ENCODE data around the gene SCYL1. TPM values are rescaled to one million over a fixed set of nuclear protein-coding genes. Genes with fewer than 3 reads are reported as not detected.

SCYL1 gene
- polyA plus RNA-seq, 3 donors from 2014 or later: 17.8 to 52.5 (median 23.3) TPM

- DNase-seq: no peak
- H3K4me1 Mint-ChIP-seq: peaks cover 15 to 16% of the 10 kb centered on the region in 2 donors
- no peak overlapping the region for H3K27ac Mint-ChIP-seq
- peaks cover 0 to 7% (median 3%) of the 10 kb centered on the region in 3 donors for H3K27me3 Mint-ChIP-seq (ENCODE audit: low read depth in 3 of 3)
- peaks cover 0 to 9% (median 4%) of the 10 kb centered on the region in 3 donors for H3K36me3 Mint-ChIP-seq
- no peaks in the 10 kb centered on the region for H3K9me3 Mint-ChIP-seq
- peak overlapping the region in 1 of 5 donors; percentile 14 for H3K4me3 Mint-ChIP-seq
These were observed 14.2 kb downstream of the SCYL1 start for GRCh38 chr11:65538915-65539743.

- H3K4me3 Mint-ChIP-seq: peak overlapping the region; percentile 81 to 88 (median 87)
- peak overlapping the region in 4 of 6 donors; percentile 64 to 88 (median 84) for H3K27ac Mint-ChIP-seq
- DNase-seq: no peak
- H3K4me1 Mint-ChIP-seq: peaks cover 12 to 15% of the 10 kb centered on the region in 2 donors
- no peaks in the 10 kb centered on the region for H3K9me3 Mint-ChIP-seq
- peaks cover 0 to 4% (median 0%) of the 10 kb centered on the region in 3 donors for H3K36me3 Mint-ChIP-seq
- peaks cover 0 to 3% (median 3%) of the 10 kb centered on the region in 3 donors for H3K27me3 Mint-ChIP-seq (ENCODE audit: low read depth in 3 of 3)
These were observed 14.9 kb downstream of the SCYL1 start for GRCh38 chr11:65539744-65540289.

- Mint-ChIP-seq H3K4me1 (peaks cover 13 to 18% of the 10 kb centered on the region in 2 donors), H3K27me3 (ENCODE audit: low read depth in 3 of 3) (peaks cover 0 to 3% (median 3%) of the 10 kb centered on the region in 3 donors), H3K27ac (peak overlapping the region; percentile 65 to 92 (median 85)), H3K9me3 (no peaks in the 10 kb centered on the region), H3K4me3 (peak overlapping the region; percentile 81 to 88 (median 87)), H3K36me3 (peaks cover 0 to 4% (median 0%) of the 10 kb centered on the region in 3 donors)
- peak; percentile 91 to 93 (median 93) for DNase-seq
These were observed 15.6 kb downstream of the SCYL1 start for GRCh38 chr11:65540290-65541092.

GRCh38 chr11:65541093-65541982 lies 16.5 kb downstream of the SCYL1 start:
- DNase-seq: no peak
- Mint-ChIP-seq H3K4me3 (peak overlapping the region; percentile 81 to 88 (median 87)), H3K4me1 (peaks cover 20 to 26% of the 10 kb centered on the region in 2 donors), H3K36me3 (peaks cover 0 to 4% (median 0%) of the 10 kb centered on the region in 3 donors), H3K27me3 (ENCODE audit: low read depth in 3 of 3) (peaks cover 0 to 5% (median 3%) of the 10 kb centered on the region in 3 donors), H3K27ac (peak overlapping the region; percentile 65 to 95 (median 85)), H3K9me3 (no peaks in the 10 kb centered on the region)

GRCh38 chr11:65542738-65543390 lies 18.0 kb downstream of the SCYL1 start:
- no peak for DNase-seq
- Mint-ChIP-seq H3K27ac (peak overlapping the region in 5 of 6 donors; percentile 5 to 79 (median 67)), H3K36me3 (peaks cover 0 to 4% (median 0%) of the 10 kb centered on the region in 3 donors), H3K9me3 (no peaks in the 10 kb centered on the region), H3K27me3 (ENCODE audit: low read depth in 3 of 3) (peaks cover 3 to 5% (median 3%) of the 10 kb centered on the region in 3 donors), H3K4me3 (no peak overlapping the region), H3K4me1 (peaks cover 25 to 36% of the 10 kb centered on the region in 2 donors)

- Mint-ChIP-seq H3K4me1 (peaks cover 35 to 42% of the 10 kb centered on the region in 2 donors), H3K9me3 (peaks cover 0 to 2% (median 0%) of the 10 kb centered on the region in 6 donors), H3K27ac (peak overlapping the region; percentile 85 to 96 (median 94)), H3K4me3 (peak overlapping the region; percentile 73 to 83 (median 76)), H3K27me3 (ENCODE audit: low read depth in 3 of 3) (peaks cover 0 to 5% (median 3%) of the 10 kb centered on the region in 3 donors), H3K36me3 (peaks cover 0 to 13% (median 4%) of the 10 kb centered on the region in 3 donors)
- DNase-seq: no peak
These were observed 21.0 kb downstream of the SCYL1 start for GRCh38 chr11:65545853-65546216.

GRCh38 chr11:65546217-65546958 lies 21.5 kb downstream of the SCYL1 start:
- peaks cover 0 to 2% (median 0%) of the 10 kb centered on the region in 6 donors for H3K9me3 Mint-ChIP-seq
- peak; percentile 97 to 98 (median 98) for DNase-seq
- H3K27ac Mint-ChIP-seq: peak overlapping the region; percentile 85 to 96 (median 94)
- peak overlapping the region; percentile 73 to 85 (median 83) for H3K4me3 Mint-ChIP-seq
- H3K36me3 Mint-ChIP-seq: peaks cover 0 to 15% (median 6%) of the 10 kb centered on the region in 3 donors
- H3K4me1 Mint-ChIP-seq: peaks cover 30 to 38% of the 10 kb centered on the region in 2 donors
- peaks cover under 1 to 4% (median 3%) of the 10 kb centered on the region in 3 donors for H3K27me3 Mint-ChIP-seq (ENCODE audit: low read depth in 3 of 3)

- H3K4me1 Mint-ChIP-seq: peaks cover 36 to 41% of the 10 kb centered on the region in 2 donors
- peaks cover 9 to 20% (median 16%) of the 10 kb centered on the region in 3 donors for H3K36me3 Mint-ChIP-seq
- no peak for DNase-seq
- peak overlapping the region in 5 of 6 donors; percentile 45 to 77 (median 65) for H3K27ac Mint-ChIP-seq
- H3K27me3 Mint-ChIP-seq (ENCODE audit: low read depth in 3 of 3): peaks cover 3 to 6% (median 4%) of the 10 kb centered on the region in 3 donors
- peak overlapping the region in 3 of 5 donors; percentile 47 to 61 (median 51) for H3K4me3 Mint-ChIP-seq
- peaks cover 0 to 2% (median 0%) of the 10 kb centered on the region in 6 donors for H3K9me3 Mint-ChIP-seq
These were observed 22.7 kb downstream of the SCYL1 start for GRCh38 chr11:65547446-65548125.

- Mint-ChIP-seq H3K36me3 (peaks cover 9 to 17% (median 16%) of the 10 kb centered on the region in 3 donors), H3K9me3 (peaks cover 0 to 2% (median 0%) of the 10 kb centered on the region in 6 donors), H3K4me3 (peak overlapping the region in 3 of 5 donors; percentile 47 to 61 (median 51)), H3K27ac (peak overlapping the region in 4 of 6 donors; percentile 60 to 77 (median 74)), H3K4me1 (peaks cover 38 to 44% of the 10 kb centered on the region in 2 donors), H3K27me3 (ENCODE audit: low read depth in 3 of 3) (peaks cover 3 to 6% (median 4%) of the 10 kb centered on the region in 3 donors)
- no peak for DNase-seq
These were observed 23.5 kb downstream of the SCYL1 start for GRCh38 chr11:65548395-65548794.

GRCh38 chr11:65549096-65549495 lies 24.2 kb downstream of the SCYL1 start:
- H3K36me3 Mint-ChIP-seq: peaks cover 9 to 17% (median 16%) of the 10 kb centered on the region in 3 donors
- peaks cover 38 to 44% of the 10 kb centered on the region in 2 donors for H3K4me1 Mint-ChIP-seq
- H3K27ac Mint-ChIP-seq: peak overlapping the region in 3 of 6 donors; percentile 6 to 78 (median 65)
- peak overlapping the region in 1 of 5 donors; percentile 44 for H3K4me3 Mint-ChIP-seq
- DNase-seq: no peak
- peaks cover 0 to 2% (median 0%) of the 10 kb centered on the region in 6 donors for H3K9me3 Mint-ChIP-seq
- H3K27me3 Mint-ChIP-seq (ENCODE audit: low read depth in 3 of 3): peaks cover 3 to 6% (median 4%) of the 10 kb centered on the region in 3 donors

Data from immature natural killer cell (primary cell).